Endodermal cell (in vitro differentiated cells): ENCODE data around the gene RCSD1. TPM values are rescaled to one million over a fixed set of nuclear protein-coding genes. Genes with fewer than 3 reads are reported as not detected.
"Not testable (repeated sequence)": the region's sequence is repeated elsewhere in the genome, so short reads cannot be mapped to it uniquely, and the experiment has no call there.

Experiments used
- DNase-seq: peaks from one replicate; pipeline ENCODE4 v3.0.0-alpha.2; 2017
- H3K27ac ChIP-seq: 2 replicates; pipeline ENCODE4 v1.5.1; 2013; ENCODE audit warnings: mild to moderate bottlenecking, low read depth, low read length, moderate library complexity
- H3K27me3 ChIP-seq: 2 replicates; pipeline ENCODE4 v1.6.1; 2013; ENCODE audit warnings: mild to moderate bottlenecking, low read length, moderate library complexity; ENCODE audit not compliant: insufficient read depth, control insufficient read depth, poor library complexity, severe bottlenecking
- H3K36me3 ChIP-seq: 2 replicates; pipeline ENCODE4 v1.7.0; 2013; ENCODE audit warnings: mild to moderate bottlenecking, low read length, moderate library complexity; ENCODE audit not compliant: control insufficient read depth, insufficient read depth
- H3K4me1 ChIP-seq: one replicate; pipeline ENCODE4 v1.7.0; 2013; ENCODE audit warnings: low read length; ENCODE audit not compliant: control insufficient read depth, insufficient read depth
- H3K4me3 ChIP-seq: 2 replicates; pipeline ENCODE4 v1.5.1; 2013; ENCODE audit warnings: mild to moderate bottlenecking, low read length, moderate library complexity
- H3K9ac ChIP-seq: 2 replicates; pipeline ENCODE4 v1.6.1; 2013; ENCODE audit warnings: mild to moderate bottlenecking, low read length, moderate library complexity; ENCODE audit not compliant: poor library complexity, severe bottlenecking; ENCODE audit errors: extremely low read depth
- H3K9me3 ChIP-seq: 2 replicates; pipeline ENCODE4 v1.6.1; 2013; ENCODE audit warnings: mild to moderate bottlenecking, low read length, moderate library complexity; ENCODE audit not compliant: control insufficient read depth
- H3K27ac Mint-ChIP-seq: 2 replicates; pipeline ENCODE4 v1.8.0; 2020; ENCODE audit warnings: mixed read lengths
- H3K27me3 Mint-ChIP-seq: 2 replicates; pipeline ENCODE4 v1.8.0; 2021; ENCODE audit warnings: mild to moderate bottlenecking, mixed read lengths; ENCODE audit not compliant: insufficient read depth
- H3K36me3 Mint-ChIP-seq: 2 replicates; pipeline ENCODE4 v1.8.0; 2020; ENCODE audit warnings: low read depth, mixed read lengths
- H3K4me1 Mint-ChIP-seq: 2 replicates; pipeline ENCODE4 v1.8.0; 2020; ENCODE audit warnings: mixed read lengths
- H3K4me3 Mint-ChIP-seq: 2 replicates; pipeline ENCODE4 v1.8.0; 2020; ENCODE audit warnings: mild to moderate bottlenecking, moderate library complexity, mixed read lengths
- H3K9me3 Mint-ChIP-seq: 2 replicates; pipeline ENCODE4 v1.8.0; 2020; ENCODE audit warnings: mild to moderate bottlenecking, mixed read lengths
- CTCF ChIP-seq: fragments of 200-600 bp; sonication (generic); conservative IDR thresholded peaks from 2 replicates; pipeline ENCODE4 v1.5.0; 2021; ENCODE audit warnings: antibody characterized with exemption, mild to moderate bottlenecking
- WGBS, 2 experiments: methylation state at CpG; one replicate each; pipeline versions ENCODE4 v1.1.5 to v1.1.7; 2013; ENCODE audit warnings: missing lambda C conversion rate in 2 of 2, mixed read lengths in 1 of 2; ENCODE audit not compliant: insufficient coverage in 1 of 2, insufficient read length in 1 of 2; 5-methylcytosine and 5-hydroxymethylcytosine counted together
- total RNA-seq, 2 donors: library from RNA; stranded (reverse); fragmentation: NEBNext Ultra II Directional in 1 of 2; extraction: Animal tissue kit (Norgen Biotek cat#: 25700) in 1 of 2; gene quantifications; 2 replicates in 1 of 2; 3 replicates in 1 of 2; pipeline ENCODE4 v1.2.1, GENCODE V29; 2021

RCSD1 gene
- total RNA-seq, 2 donors from 2014 or later = 0.11 to 0.29 TPM

- H3K27ac ChIP-seq = no peak overlapping the region
- DNase-seq = no peak
- no peaks in the 10 kb centered on the region for H3K27me3 ChIP-seq
- Mint-ChIP-seq H3K36me3 (no peaks in the 10 kb centered on the region), H3K27me3 (no peaks in the 10 kb centered on the region), H3K4me1 (peaks cover 12% of the 10 kb centered on the region), H3K4me3 (no peak overlapping the region), H3K27ac (no peak overlapping the region), H3K9me3 (peaks cover 32% of the 10 kb centered on the region)
- no peak for TF ChIP-seq CTCF
- no peak overlapping the region for H3K4me3 ChIP-seq
- peaks cover 4% of the 10 kb centered on the region for H3K4me1 ChIP-seq
- H3K9ac ChIP-seq = no peak overlapping the region
- H3K9me3 ChIP-seq = peaks cover 18% of the 10 kb centered on the region
- 90 to 100% methylated on average over 2 of the region's 2 CpGs for WGBS, 2 experiments
- no peaks in the 10 kb centered on the region for H3K36me3 ChIP-seq
Observed at GRCh38 chr1:167612587-167613385, 17.2 kb upstream of the RCSD1 start.

- H3K4me3 Mint-ChIP-seq, H3K4me1 ChIP-seq, H3K9ac ChIP-seq, H3K27me3 Mint-ChIP-seq, H3K27ac Mint-ChIP-seq, DNase-seq, H3K27ac ChIP-seq, H3K36me3 Mint-ChIP-seq, H3K36me3 ChIP-seq, H3K27me3 ChIP-seq, H3K4me3 ChIP-seq: not testable (repeated sequence)
- H3K4me1 Mint-ChIP-seq = peaks cover 21% of the 10 kb centered on the region
- 50 to 100% methylated on average over 1 of the region's 2 CpGs for WGBS, 2 experiments
- H3K9me3 ChIP-seq = peaks cover 11% of the 10 kb centered on the region
- peaks cover 22% of the 10 kb centered on the region for H3K9me3 Mint-ChIP-seq
Observed at GRCh38 chr1:167613984-167614383, 16.0 kb upstream of the RCSD1 start.

- Histone ChIP-seq H3K9me3 (peaks cover 11% of the 10 kb centered on the region), H3K27ac (no peak overlapping the region), H3K36me3 (no peaks in the 10 kb centered on the region), H3K9ac (no peak overlapping the region), H3K4me3 (peak overlapping the region; percentile 45), H3K4me1 (peaks cover 4% of the 10 kb centered on the region), H3K27me3 (no peaks in the 10 kb centered on the region)
- Mint-ChIP-seq H3K4me3 (no peak overlapping the region), H3K9me3 (peaks cover 22% of the 10 kb centered on the region), H3K4me1 (peaks cover 21% of the 10 kb centered on the region), H3K36me3 (no peaks in the 10 kb centered on the region), H3K27ac (no peak overlapping the region), H3K27me3 (no peaks in the 10 kb centered on the region)
- TF ChIP-seq CTCF = no peak
- DNase-seq = no peak
- WGBS, 2 experiments = 92 to 100% methylated on average over 1 of the region's 1 CpG
Observed at GRCh38 chr1:167614851-167615250, 15.2 kb upstream of the RCSD1 start.
